Caco-2 (cell line): ENCODE measurements around the gene DAD1. TPM values are rescaled to one million over a fixed set of nuclear protein-coding genes. Genes with fewer than 3 reads are reported as not detected.

Experiments used
- BruUV-seq: library from RNA; stranded (reverse); fragments of 400-500 nt; replicated peaks from 2 replicates; lab custom pipeline; 2021; lab: Mats Ljungman, UMichigan
- CTCF ChIA-PET: fragments of 300-600 bp; sonication (Branson Sonifier 250); formaldehyde crosslinking; loops from one replicate; lab custom pipeline; 2022; ENCODE audit warnings: antibody characterized with exemption; lab: Charles Lee
- POLR2A ChIA-PET: fragments of 300-600 bp; sonication (Branson Sonifier 250); formaldehyde crosslinking; loops from one replicate; lab custom pipeline; 2022; ENCODE audit warnings: antibody characterized with exemption; lab: Charles Lee
- DNase-seq, 2 experiments: peaks; one replicate each; pipeline versions ENCODE4 v3.0.0 to v3.0.0-alpha.2; 2020 to 2022
- H3K27me3 ChIP-seq: replicated peaks from 2 replicates; pipeline ENCODE4 v1.6.0; 2011; ENCODE audit warnings: low read length; ENCODE audit not compliant: control insufficient read depth, insufficient read depth
- H3K36me3 ChIP-seq: 2 replicates; pipeline ENCODE4 v1.5.1; 2011; ENCODE audit warnings: low read length; ENCODE audit not compliant: control insufficient read depth, insufficient read depth
- H3K4me1 ChIP-seq: fragments of 250-450 bp; sonication (Bioruptor Pico); 2 replicates; pipeline ENCODE4 v1.5.1; 2020; ENCODE audit warnings: mild to moderate bottlenecking
- H3K4me3 ChIP-seq: 2 replicates; pipeline ENCODE4 v1.5.1; 2011; ENCODE audit warnings: low read depth, mild to moderate bottlenecking, control low read depth, low read length
- H3K9me3 ChIP-seq: fragments of 250-450 bp; sonication (Bioruptor Pico); 2 replicates; pipeline ENCODE4 v1.5.1; 2020; ENCODE audit warnings: mild to moderate bottlenecking, moderate library complexity
- H3K27ac Mint-ChIP-seq: one replicate; pipeline ENCODE4 v1.8.0; 2022; ENCODE audit warnings: mixed read lengths; ENCODE audit not compliant: unreplicated experiment
- H3K27me3 Mint-ChIP-seq: one replicate; pipeline ENCODE4 v1.8.0; 2022; ENCODE audit warnings: mixed read lengths; ENCODE audit not compliant: insufficient read depth, unreplicated experiment
- H3K36me3 Mint-ChIP-seq: one replicate; pipeline ENCODE4 v1.8.0; 2022; ENCODE audit warnings: mild to moderate bottlenecking, mixed read lengths; ENCODE audit not compliant: insufficient read depth, unreplicated experiment
- H3K4me1 Mint-ChIP-seq: one replicate; pipeline ENCODE4 v1.8.0; 2022; ENCODE audit warnings: low read depth, mixed read lengths; ENCODE audit not compliant: unreplicated experiment
- H3K4me3 Mint-ChIP-seq: one replicate; pipeline ENCODE4 v1.8.0; 2022; ENCODE audit warnings: mild to moderate bottlenecking, moderate library complexity, mixed read lengths; ENCODE audit not compliant: unreplicated experiment
- H3K9me3 Mint-ChIP-seq: one replicate; pipeline ENCODE4 v1.8.0; 2022; ENCODE audit warnings: mixed read lengths; ENCODE audit not compliant: unreplicated experiment
- CTCF ChIP-seq, 2 experiments: fragments of 200-600 bp in 1 of 2; IDR thresholded peaks; 1 replicate in 1 of 2; 2 replicates in 1 of 2; pipeline versions ENCODE4 v1.5.1 to v1.8.0; 2011 to 2022; ENCODE audit warnings: antibody characterized with exemption in 1 of 2, control low read depth in 1 of 2, inconsistent platforms in 1 of 2, low read depth in 1 of 2, low read length in 1 of 2, mild to moderate bottlenecking in 1 of 2, moderate library complexity in 1 of 2; ENCODE audit not compliant: insufficient read depth in 1 of 2, severe bottlenecking in 1 of 2, unreplicated experiment in 1 of 2
- intact Hi-C: fragments of 100-400 bp; cut with micrococcal nuclease; formaldehyde crosslinking; loops from one replicate; pipeline ENCODE4 v1.10.0; 2022; ENCODE audit not compliant: unreplicated experiment
- total RNA-seq: library from RNA; stranded (reverse); gene quantifications from 2 replicates; pipeline ENCODE4 v1.2.3, GENCODE V29; 2022

Gene DAD1
- total RNA-seq, 1 experiment from 2014 or later = 160 TPM

GRCh38 chr14:22517117-22517720 lies 71.8 kb downstream of the DAD1 start:
- H3K4me1 Mint-ChIP-seq = peaks cover 16% of the 10 kb centered on the region
- Histone ChIP-seq H3K4me1 (peaks cover 8% of the 10 kb centered on the region), H3K4me3 (no peak overlapping the region), H3K36me3 (no peaks in the 10 kb centered on the region), H3K27me3 (no peaks in the 10 kb centered on the region), H3K9me3 (no peaks in the 10 kb centered on the region)
- DNase-seq = no peak
- no peaks in the 10 kb centered on the region for H3K36me3 Mint-ChIP-seq
- BruUV-seq = no TSS peak
- no peak overlapping the region for H3K4me3 Mint-ChIP-seq
- no peak overlapping the region for H3K27ac Mint-ChIP-seq
- intact Hi-C loops = no loop called here
- TF ChIP-seq CTCF (IDR thresholded peaks at IDR 0.05; ENCODE audit: insufficient read depth in 1 of 2, low read depth in 1 of 2, low read length in 1 of 2, severe bottlenecking in 1 of 2, unreplicated experiment in 1 of 2) = no peak
- no peaks in the 10 kb centered on the region for H3K9me3 Mint-ChIP-seq
- no peaks in the 10 kb centered on the region for H3K27me3 Mint-ChIP-seq
- ChIA-PET CTCF (no interaction called here), POLR2A (no interaction called here)

DNA sequence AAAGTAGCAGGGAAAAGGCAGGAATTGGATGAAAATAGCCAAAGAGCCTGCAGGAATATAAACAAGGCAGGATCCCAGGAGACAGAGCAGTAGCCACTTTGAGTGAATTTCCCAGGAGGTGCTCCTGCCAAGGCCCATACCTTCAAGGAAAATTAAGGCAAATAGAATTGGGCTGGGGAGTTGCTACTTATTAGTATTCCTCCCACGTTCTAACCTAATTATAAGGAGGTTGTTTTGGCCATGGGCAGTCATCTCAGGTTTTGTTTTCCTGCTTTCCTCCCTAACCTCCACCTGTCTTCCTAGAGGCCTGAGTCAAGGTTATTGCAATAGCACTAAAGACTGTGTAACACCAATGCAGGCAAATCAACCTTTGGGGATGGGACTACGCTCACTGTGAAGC lies 73.1 kb downstream of the DAD1 start:
- H3K4me1 Mint-ChIP-seq = peaks cover 6% of the 10 kb centered on the region
- no peak for TF ChIP-seq CTCF (IDR thresholded peaks at IDR 0.05; ENCODE audit: insufficient read depth in 1 of 2, low read depth in 1 of 2, low read length in 1 of 2, severe bottlenecking in 1 of 2, unreplicated experiment in 1 of 2)
- no peaks in the 10 kb centered on the region for H3K36me3 Mint-ChIP-seq
- H3K27me3 Mint-ChIP-seq = no peaks in the 10 kb centered on the region
- no peaks in the 10 kb centered on the region for H3K9me3 Mint-ChIP-seq
- no peak for DNase-seq
- Histone ChIP-seq H3K36me3 (no peaks in the 10 kb centered on the region), H3K9me3 (no peaks in the 10 kb centered on the region), H3K4me3 (no peak overlapping the region), H3K4me1 (peaks cover 3% of the 10 kb centered on the region; the same call in 1 of the 2 replicates), H3K27me3 (no peaks in the 10 kb centered on the region)
- BruUV-seq = no TSS peak
- intact Hi-C loops = no loop called here
- ChIA-PET POLR2A (no interaction called here), CTCF (interaction anchor here (0.9 kb wide), 1 partner anchor 10 kb away, joined by 3 read pairs; no protein-coding TSS in a partner anchor)
- no peak overlapping the region for H3K27ac Mint-ChIP-seq
- H3K4me3 Mint-ChIP-seq = no peak overlapping the region

Other genes starting within 250 kb of the DAD1 start
- gene ABHD4, start 9.1 kb upstream of the DAD1 start, total RNA-seq = 64.5 and 73.5 TPM in 2 replicates
- gene OR6J1, start 55.1 kb upstream of the DAD1 start, total RNA-seq = 0.16 and 0.18 TPM in 2 replicates
- 110 and 116 TPM in 2 replicates for gene OXA1L, start 177.5 kb upstream of the DAD1 start, total RNA-seq
- 380 and 443 TPM in 2 replicates for gene SLC7A7, start 226.2 kb upstream of the DAD1 start, total RNA-seq
- 149 TPM in 2 replicates for gene MRPL52, start 240.7 kb upstream of the DAD1 start, total RNA-seq
- 57.2 and 62.9 TPM in 2 replicates for gene MMP14, start 247.4 kb upstream of the DAD1 start, total RNA-seq